ENCODE results near the gene TMEM273. TPM values are rescaled to one million over a fixed set of nuclear protein-coding genes. Genes with fewer than 3 reads are reported as not detected.

Gene TMEM273
- total RNA-seq, 2 experiments from 2014 or later = 24.4 to 25.6 TPM

GRCh38 chr10:49154641-49155040 lies 33.5 kb downstream of the TMEM273 start:
- ATAC-seq = no peak
- POLR2A ChIA-PET = no interaction called here
- Mint-ChIP-seq H3K9me3 (ENCODE audit: insufficient read depth) (no peaks in the 10 kb centered on the region), H3K27ac (no peak overlapping the region), H3K36me3 (ENCODE audit: low read depth) (peaks cover 22% of the 10 kb centered on the region), H3K4me3 (no peak overlapping the region), H3K4me1 (ENCODE audit: low read depth) (peaks cover 34% of the 10 kb centered on the region), H3K27me3 (ENCODE audit: low read depth) (peaks cover 20% of the 10 kb centered on the region)
- no peak for DNase-seq
- CTCF ChIA-PET = interaction anchor here (1.2 to 2.7 kb wide), 2 partner anchors 10 to 498 kb away, joined by 3 to 7 read pairs; no protein-coding TSS in a partner anchor

GRCh38 chr10:49153971-49154370 lies 34.2 kb downstream of the TMEM273 start:
- no peak for DNase-seq
- Mint-ChIP-seq H3K9me3 (ENCODE audit: insufficient read depth) (no peaks in the 10 kb centered on the region), H3K4me1 (ENCODE audit: low read depth) (peaks cover 34% of the 10 kb centered on the region), H3K27ac (no peak overlapping the region), H3K4me3 (no peak overlapping the region), H3K27me3 (ENCODE audit: low read depth) (peaks cover 23% of the 10 kb centered on the region), H3K36me3 (ENCODE audit: low read depth) (peaks cover 19% of the 10 kb centered on the region)
- POLR2A ChIA-PET = no interaction called here
- CTCF ChIA-PET = interaction anchor here (1.2 kb wide), 1 partner anchor 10 kb away, joined by 3 read pairs; no protein-coding TSS in a partner anchor
- ATAC-seq = no peak

GRCh38 chr10:49153115-49153514 lies 35.1 kb downstream of the TMEM273 start:
- no peak for DNase-seq
- H3K4me3 Mint-ChIP-seq = no peak overlapping the region
- peaks cover 26% of the 10 kb centered on the region for H3K27me3 Mint-ChIP-seq (ENCODE audit: low read depth)
- no peak for ATAC-seq
- CTCF ChIA-PET = no interaction called here
- POLR2A ChIA-PET = no interaction called here
- H3K27ac Mint-ChIP-seq = no peak overlapping the region
- peaks cover 28% of the 10 kb centered on the region for H3K4me1 Mint-ChIP-seq (ENCODE audit: low read depth)
- no peaks in the 10 kb centered on the region for H3K9me3 Mint-ChIP-seq (ENCODE audit: insufficient read depth)
- H3K36me3 Mint-ChIP-seq (ENCODE audit: low read depth) = peaks cover 16% of the 10 kb centered on the region

- DNase-seq (no peak), ATAC-seq (no peak)
- Mint-ChIP-seq H3K4me1 (ENCODE audit: low read depth) (peaks cover 26% of the 10 kb centered on the region), H3K27ac (no peak overlapping the region), H3K4me3 (no peak overlapping the region), H3K27me3 (ENCODE audit: low read depth) (peaks cover 28% of the 10 kb centered on the region), H3K9me3 (ENCODE audit: insufficient read depth) (no peaks in the 10 kb centered on the region), H3K36me3 (ENCODE audit: low read depth) (peaks cover 14% of the 10 kb centered on the region)
- CTCF ChIA-PET = no interaction called here
- POLR2A ChIA-PET = no interaction called here
Observed at GRCh38 chr10:49152663-49153062, 35.5 kb downstream of the TMEM273 start.

GRCh38 chr10:49152037-49152436 lies 36.2 kb downstream of the TMEM273 start:
- Mint-ChIP-seq H3K9me3 (ENCODE audit: insufficient read depth) (no peaks in the 10 kb centered on the region), H3K4me3 (no peak overlapping the region), H3K36me3 (ENCODE audit: low read depth) (peaks cover 10% of the 10 kb centered on the region), H3K27me3 (ENCODE audit: low read depth) (peaks cover 29% of the 10 kb centered on the region), H3K27ac (no peak overlapping the region), H3K4me1 (ENCODE audit: low read depth) (peaks cover 20% of the 10 kb centered on the region)
- ChIA-PET CTCF (interaction anchor here (1.7 kb wide), 1 partner anchor 10 kb away, joined by 4 read pairs; no protein-coding TSS in a partner anchor), POLR2A (no interaction called here)
- no peak for DNase-seq
- ATAC-seq = no peak

DNA sequence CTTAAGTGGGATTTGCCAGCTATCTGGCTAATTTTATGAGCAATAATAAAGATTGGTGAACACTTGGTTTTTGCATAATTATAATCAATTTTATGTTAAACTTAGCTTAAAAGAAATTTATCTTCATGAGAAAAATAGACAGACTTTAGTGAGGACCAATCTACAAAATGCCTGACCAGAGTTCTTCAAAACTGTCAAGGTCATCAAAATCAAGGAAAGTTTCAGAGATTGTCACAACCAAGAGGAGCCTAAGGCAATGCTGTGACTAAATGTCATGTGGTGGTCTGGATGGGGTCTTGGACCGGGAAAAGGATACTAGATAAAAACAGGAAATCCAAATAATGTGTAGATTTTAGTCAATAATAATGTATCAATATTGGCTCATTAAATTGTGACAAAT lies 36.7 kb downstream of the TMEM273 start:
- peaks cover 14% of the 10 kb centered on the region for H3K4me1 Mint-ChIP-seq (ENCODE audit: low read depth)
- no peaks in the 10 kb centered on the region for H3K9me3 Mint-ChIP-seq (ENCODE audit: insufficient read depth)
- H3K27ac Mint-ChIP-seq = no peak overlapping the region
- no peak overlapping the region for H3K4me3 Mint-ChIP-seq
- peaks cover 7% of the 10 kb centered on the region for H3K36me3 Mint-ChIP-seq (ENCODE audit: low read depth)
- ATAC-seq = no peak
- CTCF ChIA-PET = interaction anchor here (1.7 kb wide), 1 partner anchor 10 kb away, joined by 4 read pairs; no protein-coding TSS in a partner anchor
- peaks cover 29% of the 10 kb centered on the region for H3K27me3 Mint-ChIP-seq (ENCODE audit: low read depth)
- POLR2A ChIA-PET = no interaction called here
- no peak for DNase-seq

DNA sequence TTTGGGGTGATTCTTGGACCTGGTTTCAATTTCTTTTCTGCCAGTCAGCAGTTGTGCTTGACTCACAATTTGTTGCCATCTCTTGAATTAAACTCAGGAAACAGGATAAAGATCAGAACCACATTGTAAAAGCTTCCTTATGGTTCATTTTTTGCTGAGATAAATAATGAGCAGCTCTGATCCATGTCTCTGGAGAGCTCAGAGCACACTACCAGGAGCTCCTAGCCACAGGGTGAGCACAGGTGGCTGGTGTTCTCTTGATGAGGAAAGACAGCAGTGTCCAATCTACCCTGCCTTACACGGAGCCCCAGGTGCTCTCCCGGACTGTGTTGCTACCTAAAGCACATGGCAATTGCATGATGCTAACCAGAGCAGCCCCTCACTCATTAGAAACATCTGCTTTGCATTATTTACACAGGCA lies 37.2 kb downstream of the TMEM273 start:
- no peaks in the 10 kb centered on the region for H3K9me3 Mint-ChIP-seq (ENCODE audit: insufficient read depth)
- CTCF ChIA-PET = interaction anchor here (1.7 kb wide), 1 partner anchor 11 kb away, joined by 4 read pairs; no protein-coding TSS in a partner anchor
- ATAC-seq (no peak), DNase-seq (no peak)
- H3K27me3 Mint-ChIP-seq (ENCODE audit: low read depth) = peaks cover 30% of the 10 kb centered on the region
- no peak overlapping the region for H3K4me3 Mint-ChIP-seq
- peaks cover 10% of the 10 kb centered on the region for H3K4me1 Mint-ChIP-seq (ENCODE audit: low read depth)
- H3K36me3 Mint-ChIP-seq (ENCODE audit: low read depth) = peaks cover 5% of the 10 kb centered on the region
- POLR2A ChIA-PET = no interaction called here
- H3K27ac Mint-ChIP-seq = no peak overlapping the region

GRCh38 chr10:49150426-49150825 lies 37.8 kb downstream of the TMEM273 start:
- DNase-seq (no peak), ATAC-seq (no peak)
- Mint-ChIP-seq H3K36me3 (ENCODE audit: low read depth) (peaks cover 3% of the 10 kb centered on the region), H3K4me1 (ENCODE audit: low read depth) (peaks cover 8% of the 10 kb centered on the region), H3K27me3 (ENCODE audit: low read depth) (peaks cover 34% of the 10 kb centered on the region), H3K4me3 (no peak overlapping the region), H3K9me3 (ENCODE audit: insufficient read depth) (no peaks in the 10 kb centered on the region), H3K27ac (no peak overlapping the region)
- POLR2A ChIA-PET = no interaction called here
- CTCF ChIA-PET = no interaction called here

DNA sequence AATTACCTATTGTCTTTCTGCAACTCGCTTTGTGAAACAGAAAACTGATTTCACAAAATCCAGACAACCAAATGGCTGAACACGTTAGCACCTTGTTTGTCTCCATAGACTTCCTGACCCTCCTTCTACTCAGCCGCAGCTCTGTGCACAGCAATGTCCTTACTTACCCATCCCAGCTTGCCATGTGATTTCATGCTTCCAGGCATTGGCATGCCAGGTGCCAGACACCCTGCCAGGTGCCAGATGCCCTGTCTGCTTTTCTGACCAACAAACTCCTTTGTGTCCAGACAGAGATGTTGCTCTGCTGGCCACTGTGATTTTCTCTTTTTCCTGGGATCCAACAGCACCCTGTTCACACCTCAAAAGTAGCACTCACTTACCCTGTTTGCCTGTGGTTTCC lies 38.3 kb downstream of the TMEM273 start:
- Mint-ChIP-seq H3K36me3 (ENCODE audit: low read depth) (no peaks in the 10 kb centered on the region), H3K4me3 (no peak overlapping the region), H3K27me3 (ENCODE audit: low read depth) (peaks cover 37% of the 10 kb centered on the region), H3K4me1 (ENCODE audit: low read depth) (peaks cover 8% of the 10 kb centered on the region), H3K27ac (no peak overlapping the region), H3K9me3 (ENCODE audit: insufficient read depth) (no peaks in the 10 kb centered on the region)
- ATAC-seq = no peak
- no peak for DNase-seq
- ChIA-PET POLR2A (no interaction called here), CTCF (no interaction called here)

- Mint-ChIP-seq H3K27me3 (ENCODE audit: low read depth) (peaks cover 20% of the 10 kb centered on the region), H3K27ac (no peak overlapping the region), H3K9me3 (ENCODE audit: insufficient read depth) (no peaks in the 10 kb centered on the region), H3K4me3 (no peak overlapping the region), H3K4me1 (ENCODE audit: low read depth) (no peaks in the 10 kb centered on the region), H3K36me3 (ENCODE audit: low read depth) (no peaks in the 10 kb centered on the region)
- ChIA-PET POLR2A (no interaction called here), CTCF (no interaction called here)
- DNase-seq = no peak
- ATAC-seq = no peak
Observed at GRCh38 chr10:49144058-49144720, 44.0 kb downstream of the TMEM273 start.

DNA sequence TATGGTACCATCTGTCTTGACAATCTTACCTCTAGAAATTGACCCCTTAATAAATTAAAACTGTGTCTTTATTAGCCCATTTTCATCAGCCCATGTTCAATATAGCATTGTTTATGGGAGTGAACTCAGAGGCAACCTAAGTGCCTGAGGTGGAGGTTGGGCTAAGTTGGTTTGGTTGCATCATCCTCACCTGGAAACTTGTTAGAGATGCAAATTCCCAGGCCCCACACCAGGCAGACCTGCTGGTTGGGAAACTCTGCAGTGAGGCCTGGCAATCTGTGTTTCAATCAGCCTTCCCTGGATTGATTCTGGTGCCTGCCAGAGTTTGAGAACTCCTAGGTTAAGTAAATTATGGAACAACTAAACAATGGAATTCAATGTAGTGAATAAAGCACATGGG lies 44.9 kb downstream of the TMEM273 start:
- no peaks in the 10 kb centered on the region for H3K4me1 Mint-ChIP-seq (ENCODE audit: low read depth)

DNA sequence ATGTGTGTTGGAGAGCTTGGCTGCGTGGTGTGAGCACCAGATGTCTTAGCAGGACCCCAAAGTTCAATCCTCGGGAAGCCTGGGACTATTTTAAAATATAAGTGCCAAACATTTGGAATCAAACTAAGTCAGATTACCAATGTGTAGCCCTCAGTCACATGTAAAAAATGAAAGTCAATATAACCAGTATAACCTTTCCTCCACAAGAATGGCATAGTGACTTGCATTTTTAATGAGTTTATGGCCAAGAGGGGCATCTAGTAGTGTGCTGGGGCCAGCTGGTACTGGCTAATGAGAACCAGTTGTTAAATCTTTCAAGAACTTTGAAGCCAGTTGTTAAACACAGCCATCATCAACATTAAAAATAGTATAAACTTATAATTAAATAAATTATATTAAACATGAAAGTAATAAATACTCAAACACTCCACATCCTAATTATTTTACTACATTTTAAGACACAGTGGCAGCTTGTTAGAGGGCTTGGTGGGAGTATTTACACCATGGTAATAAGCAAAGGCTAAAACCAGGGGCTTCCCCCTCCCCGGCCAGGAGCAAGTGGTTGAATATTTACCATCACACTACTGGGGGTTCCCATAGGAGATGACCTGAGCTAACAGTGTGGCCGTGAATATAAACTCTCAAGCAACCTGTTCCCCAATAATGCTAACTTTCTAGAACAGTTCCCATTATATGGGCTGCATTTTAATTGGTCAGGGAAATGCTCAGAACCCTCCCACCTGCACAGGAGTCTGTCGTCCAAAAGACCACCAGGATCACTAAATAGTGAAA lies 46.5 kb downstream of the TMEM273 start:
- ChIA-PET POLR2A (no interaction called here), CTCF (no interaction called here)
- H3K27me3 Mint-ChIP-seq (ENCODE audit: low read depth) = peaks cover 18% of the 10 kb centered on the region
- no peaks in the 10 kb centered on the region for H3K36me3 Mint-ChIP-seq (ENCODE audit: low read depth)
- no peaks in the 10 kb centered on the region for H3K9me3 Mint-ChIP-seq (ENCODE audit: insufficient read depth)
- no peak overlapping the region for H3K27ac Mint-ChIP-seq
- DNase-seq (no peak), ATAC-seq (no peak)
- no peaks in the 10 kb centered on the region for H3K4me1 Mint-ChIP-seq (ENCODE audit: low read depth)
- no peak overlapping the region for H3K4me3 Mint-ChIP-seq

More for the DNA sequence above, 44.9 kb downstream of the TMEM273 start:
- Mint-ChIP-seq H3K4me3 (no peak overlapping the region), H3K9me3 (ENCODE audit: insufficient read depth) (no peaks in the 10 kb centered on the region), H3K27me3 (ENCODE audit: low read depth) (peaks cover 16% of the 10 kb centered on the region), H3K27ac (no peak overlapping the region), H3K36me3 (ENCODE audit: low read depth) (no peaks in the 10 kb centered on the region)
- CTCF ChIA-PET = no interaction called here
- DNase-seq = no peak
- POLR2A ChIA-PET = no interaction called here
- ATAC-seq = no peak

All from activated CD8-positive, alpha-beta T cell treated with anti-CD3 and anti-CD28 coated beads, Interleukin-2, amount 10 ng/mL, durations not matched to agents 7 days and 5 days (primary cell).